ENCODE data around the gene IDI2. TPM values are rescaled to one million over a fixed set of nuclear protein-coding genes. Genes with fewer than 3 reads are reported as not detected.

The IDI2 gene
- total and polyA plus RNA-seq, 2 of the 13 experiments (the other 11 are each of a cell fraction or from before 2014, with no cell fraction given): not detected

DNA sequence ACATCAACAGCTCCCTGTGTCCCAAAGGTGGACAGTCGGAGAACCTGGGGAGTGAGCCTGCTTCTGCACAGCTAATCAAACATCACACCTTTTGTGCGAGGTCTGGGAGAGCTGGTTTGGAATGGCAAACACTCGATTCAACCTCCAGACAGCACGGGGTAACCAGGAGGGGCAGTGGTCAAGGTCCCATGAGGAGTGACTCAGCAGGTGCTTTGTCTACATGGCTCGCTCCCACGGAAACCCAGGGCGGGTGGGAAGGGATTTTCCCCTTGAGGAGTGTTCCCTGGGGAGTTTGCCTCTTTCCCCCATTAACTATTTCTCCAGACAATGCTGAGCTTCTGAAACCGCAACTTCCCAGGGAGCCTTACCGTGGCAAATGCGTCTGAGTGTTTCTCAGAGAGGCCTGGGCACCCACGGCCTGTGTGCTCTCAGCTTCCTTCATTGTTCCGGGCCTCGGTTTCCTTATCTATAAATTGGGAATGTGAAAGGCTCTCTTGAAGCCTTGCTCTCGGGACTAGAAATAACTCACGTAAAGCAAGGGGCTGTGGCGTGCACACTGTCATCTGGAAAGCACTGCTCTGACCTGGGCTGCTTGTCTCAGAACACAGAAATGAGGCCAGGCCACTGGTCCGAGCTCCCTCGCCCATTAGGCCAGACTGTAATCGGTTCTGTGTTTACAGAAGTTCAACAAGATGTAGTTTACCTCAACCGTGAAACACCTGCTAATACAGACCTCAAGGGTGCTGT is 51.4 kb downstream of the IDI2 start (continued):
- TF ChIP-seq ZNF550 (CRISPR knock-in tag; IDR thresholded peaks at IDR 0.05; ENCODE audit: borderline replicate concordance) (no peak), RARA (CRISPR knock-in tag; IDR thresholded peaks at IDR 0.05) (peak; percentile 97), TBX2 (CRISPR knock-in tag; IDR thresholded peaks at IDR 0.05; ENCODE audit: borderline replicate concordance) (peak; percentile 99), ZNF782 (CRISPR knock-in tag; IDR thresholded peaks at IDR 0.05; ENCODE audit: borderline replicate concordance) (no peak), MIER3 (CRISPR knock-in tag; IDR thresholded peaks at IDR 0.05; ENCODE audit: borderline replicate concordance) (peak; percentile 53; the same call in 1 of the 2 replicates), ZBTB38 (CRISPR knock-in tag; IDR thresholded peaks at IDR 0.05) (no peak), ZBTB21 (CRISPR knock-in tag; IDR thresholded peaks at IDR 0.05) (no peak), ZNF652 (CRISPR knock-in tag; IDR thresholded peaks at IDR 0.05; ENCODE audit: borderline replicate concordance, low read depth) (no peak), RARG (CRISPR knock-in tag; IDR thresholded peaks at IDR 0.05; ENCODE audit: low read depth) (no peak), ZC3H13 (CRISPR knock-in tag; IDR thresholded peaks at IDR 0.05) (peak; percentile 73), HOXA3 (CRISPR knock-in tag; IDR thresholded peaks at IDR 0.05) (peak; percentile 57; the same call in 1 of the 2 replicates), ZNF431 (CRISPR knock-in tag; IDR thresholded peaks at IDR 0.05; ENCODE audit: borderline replicate concordance, low read depth) (0 out of 2 replicates have a peak, but pooled peaks have one; percentile 71), ZNF747 (CRISPR knock-in tag; IDR thresholded peaks at IDR 0.05; ENCODE audit: borderline replicate concordance) (peak; percentile 54; the same call in 1 of the 2 replicates), NCOA2 (CRISPR knock-in tag; IDR thresholded peaks at IDR 0.05) (peak; percentile 77), ZNF644 (CRISPR knock-in tag; IDR thresholded peaks at IDR 0.05; ENCODE audit: low read depth) (peak; percentile 71), KDM6A (CRISPR knock-in tag; IDR thresholded peaks at IDR 0.05; ENCODE audit: low read depth) (0 out of 2 replicates have a peak, but pooled peaks have one; percentile 18), ZNF660 (CRISPR knock-in tag; IDR thresholded peaks at IDR 0.05; ENCODE audit: borderline replicate concordance, low read depth) (no peak), SRSF4 (IDR thresholded peaks at IDR 0.05; ENCODE audit: low read depth, low read length, poor library complexity, severe bottlenecking) (no peak)
- TF ChIP-seq, protein P1, sequence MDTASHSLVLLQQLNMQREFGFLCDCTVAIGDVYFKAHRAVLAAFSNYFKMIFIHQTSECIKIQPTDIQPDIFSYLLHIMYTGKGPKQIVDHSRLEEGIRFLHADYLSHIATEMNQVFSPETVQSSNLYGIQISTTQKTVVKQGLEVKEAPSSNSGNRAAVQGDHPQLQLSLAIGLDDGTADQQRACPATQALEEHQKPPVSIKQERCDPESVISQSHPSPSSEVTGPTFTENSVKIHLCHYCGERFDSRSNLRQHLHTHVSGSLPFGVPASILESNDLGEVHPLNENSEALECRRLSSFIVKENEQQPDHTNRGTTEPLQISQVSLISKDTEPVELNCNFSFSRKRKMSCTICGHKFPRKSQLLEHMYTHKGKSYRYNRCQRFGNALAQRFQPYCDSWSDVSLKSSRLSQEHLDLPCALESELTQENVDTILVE (CRISPR knock-in tag; IDR thresholded peaks at IDR 0.05): no peak
- TF ChIP-seq, protein P2, sequence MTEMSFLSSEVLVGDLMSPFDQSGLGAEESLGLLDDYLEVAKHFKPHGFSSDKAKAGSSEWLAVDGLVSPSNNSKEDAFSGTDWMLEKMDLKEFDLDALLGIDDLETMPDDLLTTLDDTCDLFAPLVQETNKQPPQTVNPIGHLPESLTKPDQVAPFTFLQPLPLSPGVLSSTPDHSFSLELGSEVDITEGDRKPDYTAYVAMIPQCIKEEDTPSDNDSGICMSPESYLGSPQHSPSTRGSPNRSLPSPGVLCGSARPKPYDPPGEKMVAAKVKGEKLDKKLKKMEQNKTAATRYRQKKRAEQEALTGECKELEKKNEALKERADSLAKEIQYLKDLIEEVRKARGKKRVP (CRISPR knock-in tag; IDR thresholded peaks at IDR 0.05): 0 out of 4 replicates have a peak, but pooled peaks of 1 of the 2 experiments have one; percentile 22
- TF ChIP-seq, protein P3, sequence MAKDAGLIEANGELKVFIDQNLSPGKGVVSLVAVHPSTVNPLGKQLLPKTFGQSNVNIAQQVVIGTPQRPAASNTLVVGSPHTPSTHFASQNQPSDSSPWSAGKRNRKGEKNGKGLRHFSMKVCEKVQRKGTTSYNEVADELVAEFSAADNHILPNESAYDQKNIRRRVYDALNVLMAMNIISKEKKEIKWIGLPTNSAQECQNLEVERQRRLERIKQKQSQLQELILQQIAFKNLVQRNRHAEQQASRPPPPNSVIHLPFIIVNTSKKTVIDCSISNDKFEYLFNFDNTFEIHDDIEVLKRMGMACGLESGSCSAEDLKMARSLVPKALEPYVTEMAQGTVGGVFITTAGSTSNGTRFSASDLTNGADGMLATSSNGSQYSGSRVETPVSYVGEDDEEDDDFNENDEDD (CRISPR knock-in tag; IDR thresholded peaks at IDR 0.05; ENCODE audit: borderline replicate concordance): peak; percentile 82; the same call in 1 of the 2 replicates
- TF ChIP-seq, protein P4, sequence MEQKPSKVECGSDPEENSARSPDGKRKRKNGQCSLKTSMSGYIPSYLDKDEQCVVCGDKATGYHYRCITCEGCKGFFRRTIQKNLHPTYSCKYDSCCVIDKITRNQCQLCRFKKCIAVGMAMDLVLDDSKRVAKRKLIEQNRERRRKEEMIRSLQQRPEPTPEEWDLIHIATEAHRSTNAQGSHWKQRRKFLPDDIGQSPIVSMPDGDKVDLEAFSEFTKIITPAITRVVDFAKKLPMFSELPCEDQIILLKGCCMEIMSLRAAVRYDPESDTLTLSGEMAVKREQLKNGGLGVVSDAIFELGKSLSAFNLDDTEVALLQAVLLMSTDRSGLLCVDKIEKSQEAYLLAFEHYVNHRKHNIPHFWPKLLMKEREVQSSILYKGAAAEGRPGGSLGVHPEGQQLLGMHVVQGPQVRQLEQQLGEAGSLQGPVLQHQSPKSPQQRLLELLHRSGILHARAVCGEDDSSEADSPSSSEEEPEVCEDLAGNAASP (CRISPR knock-in tag; IDR thresholded peaks at IDR 0.05; ENCODE audit: borderline replicate concordance): peak; percentile 51; the same call in 1 of the 2 replicates
